ENCODE measurements around the gene KDM2A.
A peak's percentile ranks its signal among the peaks of the same experiment; 100 is the strongest.
"Not testable (repeated sequence)": the region's sequence is repeated elsewhere in the genome, so short reads cannot be mapped to it uniquely, and the experiment has no call there.

The KDM2A gene

DNA sequence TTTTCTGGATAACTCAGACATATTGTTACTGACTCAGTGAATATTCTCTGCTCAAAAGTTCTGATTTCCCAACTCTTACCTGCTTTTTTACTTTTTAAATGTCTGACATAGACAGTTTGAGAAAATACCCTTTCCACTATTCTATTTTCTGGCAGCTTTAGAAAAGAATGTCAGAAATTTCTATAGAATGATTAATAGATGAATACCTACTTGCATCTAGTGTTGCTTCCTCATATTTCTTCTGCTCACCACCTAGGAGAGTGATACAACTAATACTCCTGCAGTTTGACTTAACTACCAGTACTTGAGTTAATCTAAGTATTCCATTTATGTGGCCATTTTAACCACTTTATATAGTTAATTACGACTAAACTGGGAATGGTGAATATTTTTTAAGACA, 55.2 kb downstream of the KDM2A start:
- DNase-seq, result no peak

DNA sequence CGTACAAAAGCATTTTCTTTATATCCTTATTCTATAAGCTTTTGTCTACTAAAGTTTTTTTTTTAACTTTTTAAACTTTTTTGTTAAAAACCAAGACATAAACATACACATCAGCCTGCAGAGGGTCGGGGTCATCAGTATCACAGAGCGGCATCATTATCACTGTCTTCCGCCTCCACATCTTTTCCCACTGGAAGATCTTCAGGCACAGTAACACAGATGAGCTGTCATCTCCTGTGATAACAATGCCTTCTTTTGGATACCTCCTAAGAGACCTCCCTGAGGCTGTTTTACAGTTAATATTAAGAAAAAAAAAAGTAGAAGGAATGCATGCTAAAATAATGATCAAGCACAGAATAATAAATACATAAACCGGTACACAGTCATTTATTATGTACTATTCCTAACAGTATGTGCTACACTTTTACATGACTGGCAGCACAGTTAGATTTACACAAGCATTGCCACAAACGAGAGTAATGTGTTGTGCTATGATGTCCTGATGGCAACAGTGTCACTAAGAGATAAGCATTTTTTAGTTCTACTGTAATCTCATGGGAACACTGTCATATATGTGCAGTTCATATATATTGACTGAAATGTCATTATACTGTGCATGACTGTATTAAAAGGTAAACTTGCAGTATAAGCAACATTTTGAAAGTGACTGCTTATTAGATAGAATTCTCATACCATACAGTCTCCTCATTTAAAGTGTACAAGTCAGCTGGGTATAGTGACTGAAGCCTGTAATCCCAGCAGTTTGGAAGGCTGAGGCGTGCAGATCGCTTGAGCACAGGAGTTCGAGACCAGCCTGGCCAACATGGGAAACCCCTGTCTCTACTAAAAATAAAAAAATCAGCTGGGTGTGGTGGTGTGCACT, 58.6 kb downstream of the KDM2A start:
- DNase-seq, result no peak

DNA sequence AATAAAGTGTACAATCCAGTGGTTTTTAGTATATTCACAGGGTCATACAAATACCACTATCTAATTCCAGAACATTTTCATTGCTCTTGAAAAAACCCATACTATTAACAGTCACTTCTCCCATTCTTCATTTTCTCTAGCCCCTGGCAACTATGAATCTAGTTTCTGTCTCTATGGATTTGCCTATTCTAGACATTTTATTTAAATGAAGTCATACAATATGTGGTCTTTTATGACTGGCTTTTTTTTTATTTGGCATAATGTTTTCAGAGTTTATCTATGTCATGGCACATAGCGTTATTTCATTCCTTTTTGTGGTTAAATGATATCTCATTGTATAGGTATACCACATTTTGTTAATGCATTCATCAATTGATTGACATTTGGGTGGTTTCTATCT, 59.4 kb downstream of the KDM2A start:
- DNase-seq, result no peak

GRCh38 chr11:67178878-67179277, 59.8 kb downstream of the KDM2A start:
- no peak for DNase-seq

DNA sequence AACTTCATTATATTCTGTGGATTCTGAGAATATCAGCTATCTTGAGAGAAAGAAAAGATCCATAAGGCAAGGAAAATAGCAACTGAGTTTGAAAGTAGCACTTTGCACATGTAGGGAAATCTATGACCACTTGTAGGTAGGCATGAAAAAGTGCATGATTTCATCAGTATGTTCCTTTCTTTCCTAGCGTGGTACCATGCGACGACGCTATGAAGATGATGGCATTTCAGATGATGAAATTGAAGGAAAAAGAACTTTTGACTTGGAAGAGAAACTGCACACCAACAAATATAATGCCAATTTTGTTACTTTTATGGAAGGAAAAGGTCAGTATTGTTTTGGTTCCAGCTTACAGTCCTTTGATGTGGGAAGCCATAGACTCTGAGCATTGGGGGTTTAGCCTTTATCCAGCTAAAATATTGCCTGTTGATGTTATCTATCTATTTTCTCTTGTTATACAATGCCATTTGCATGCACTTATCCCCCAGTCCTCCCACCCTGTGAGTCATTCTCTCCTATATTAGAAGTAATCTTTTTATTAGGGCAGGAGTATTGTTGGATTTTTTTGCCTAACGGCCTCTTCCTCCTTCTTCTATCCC, 60.9 kb downstream of the KDM2A start:
- DNase-seq, result no peak

DNA sequence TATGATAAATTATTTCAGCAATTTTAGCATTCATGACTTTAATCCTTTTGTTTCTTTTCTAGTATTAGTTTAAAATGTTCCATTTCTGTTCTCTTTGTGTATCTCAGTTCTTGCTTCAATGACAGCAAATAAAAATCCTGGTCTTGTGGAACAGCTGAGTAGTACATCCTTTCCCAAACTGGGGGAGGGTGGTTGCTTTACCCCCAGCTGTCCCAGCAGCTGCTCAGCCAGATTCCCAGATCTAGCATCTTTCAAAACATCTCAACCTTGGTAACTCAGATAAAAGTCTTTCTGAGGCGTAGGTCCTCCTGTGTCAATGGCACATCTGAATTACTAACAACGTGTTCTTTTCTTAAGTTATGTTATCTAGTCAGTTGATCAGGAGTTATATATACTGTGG, 75.0 kb downstream of the KDM2A start:
- DNase-seq, result no peak

GRCh38 chr11:67195971-67196456, 77.0 kb downstream of the KDM2A start:
- DNase-seq, result no peak

- no peak for DNase-seq
Measured at GRCh38 chr11:67197606-67198005, 78.5 kb downstream of the KDM2A start.

- DNase-seq, result not testable (repeated sequence)
Measured at GRCh38 chr11:67198781-67199180, 79.7 kb downstream of the KDM2A start.

- DNase-seq, result no peak
Measured at GRCh38 chr11:67199751-67200150, 80.7 kb downstream of the KDM2A start.

DNA sequence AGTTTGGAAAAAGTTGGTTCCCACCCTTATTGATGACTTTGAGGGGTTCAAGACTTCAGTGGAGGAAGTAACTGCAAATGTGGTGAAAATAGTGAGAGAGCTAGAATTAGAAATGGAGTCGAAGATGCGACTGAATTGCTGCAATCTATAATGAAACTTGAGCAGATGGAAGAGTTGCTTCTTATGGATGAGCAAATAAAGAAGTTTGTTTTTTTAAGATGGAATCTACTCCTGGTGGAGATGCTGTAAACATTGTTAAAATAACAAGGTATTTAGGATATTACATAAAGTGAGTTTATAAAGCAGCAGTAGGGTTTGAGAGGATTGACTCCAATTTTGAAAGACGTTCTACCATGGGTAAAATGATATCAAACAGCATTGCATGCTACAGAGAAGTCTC, 83.0 kb downstream of the KDM2A start:
- DNase-seq, result no peak

- DNase-seq, result no peak
Measured at GRCh38 chr11:67204822-67205221, 85.8 kb downstream of the KDM2A start.

- DNase-seq, result not testable (repeated sequence)
Measured at GRCh38 chr11:67209222-67209621, 90.2 kb downstream of the KDM2A start.

DNA sequence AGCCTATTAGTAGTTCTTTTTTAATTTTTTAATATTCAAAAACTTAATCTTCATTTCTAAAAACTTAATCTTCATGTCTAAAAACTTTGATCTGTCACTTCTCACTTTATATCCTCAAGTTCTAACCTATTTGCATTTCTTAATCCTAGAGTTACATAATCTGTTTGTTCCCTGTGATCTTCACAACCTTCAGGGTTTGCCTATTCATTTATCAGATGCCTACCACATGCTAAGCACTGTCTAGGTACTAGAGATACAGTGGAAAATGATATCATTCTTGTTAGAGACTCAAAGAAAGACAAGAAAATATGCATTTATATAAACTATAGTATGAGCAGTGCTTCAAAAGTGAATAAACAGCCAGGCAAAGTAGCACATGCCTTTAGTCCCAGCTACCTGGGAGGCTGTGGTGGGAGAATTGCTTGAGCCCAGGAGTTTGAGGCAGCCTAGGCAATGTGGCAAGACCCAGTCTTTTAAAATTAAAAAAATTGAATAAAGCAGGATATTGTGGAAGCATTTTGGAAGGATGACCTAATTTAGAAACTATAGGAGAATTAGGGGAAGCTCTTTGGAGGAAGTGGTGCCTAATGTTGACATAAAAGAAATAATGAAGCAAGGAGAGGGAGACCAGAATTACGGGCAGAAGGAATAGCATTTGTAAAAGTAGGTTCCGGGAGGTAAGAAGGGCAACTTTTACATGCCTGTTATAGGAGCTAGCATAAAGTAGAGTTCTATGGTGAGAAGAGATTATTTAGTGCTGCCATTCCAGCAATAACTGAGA, 92.8 kb downstream of the KDM2A start:
- DNase-seq, result no peak

DNA sequence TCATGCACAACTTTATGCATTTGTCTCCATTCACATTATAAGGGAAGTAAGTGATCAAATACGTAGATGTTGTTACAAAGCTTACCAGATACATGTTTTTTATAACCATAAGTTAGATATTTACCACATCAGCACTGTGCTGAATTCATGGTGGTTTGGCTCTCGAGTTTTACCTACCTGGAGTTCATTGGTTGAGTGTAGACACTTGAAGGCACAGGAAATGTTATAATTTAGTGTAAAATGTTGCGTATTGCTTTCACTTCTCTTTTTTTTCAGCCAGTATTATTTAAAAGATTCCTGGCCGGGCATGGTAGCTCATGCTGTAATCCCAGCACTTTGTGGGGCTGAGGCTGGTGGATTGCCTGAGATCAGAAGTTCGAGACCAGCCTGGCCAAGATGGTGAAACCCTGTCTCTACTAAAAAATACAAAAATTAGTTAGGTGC, 94.1 kb downstream of the KDM2A start:
- DNase-seq, result no peak

GRCh38 chr11:67227726-67228125, 108.7 kb downstream of the KDM2A start:
- no peak for DNase-seq

GRCh38 chr11:67230406-67230805, 111.3 kb downstream of the KDM2A start:
- peak; percentile 26 for DNase-seq

- no peak for DNase-seq
Measured at GRCh38 chr11:67230886-67231285, 111.8 kb downstream of the KDM2A start.

DNA sequence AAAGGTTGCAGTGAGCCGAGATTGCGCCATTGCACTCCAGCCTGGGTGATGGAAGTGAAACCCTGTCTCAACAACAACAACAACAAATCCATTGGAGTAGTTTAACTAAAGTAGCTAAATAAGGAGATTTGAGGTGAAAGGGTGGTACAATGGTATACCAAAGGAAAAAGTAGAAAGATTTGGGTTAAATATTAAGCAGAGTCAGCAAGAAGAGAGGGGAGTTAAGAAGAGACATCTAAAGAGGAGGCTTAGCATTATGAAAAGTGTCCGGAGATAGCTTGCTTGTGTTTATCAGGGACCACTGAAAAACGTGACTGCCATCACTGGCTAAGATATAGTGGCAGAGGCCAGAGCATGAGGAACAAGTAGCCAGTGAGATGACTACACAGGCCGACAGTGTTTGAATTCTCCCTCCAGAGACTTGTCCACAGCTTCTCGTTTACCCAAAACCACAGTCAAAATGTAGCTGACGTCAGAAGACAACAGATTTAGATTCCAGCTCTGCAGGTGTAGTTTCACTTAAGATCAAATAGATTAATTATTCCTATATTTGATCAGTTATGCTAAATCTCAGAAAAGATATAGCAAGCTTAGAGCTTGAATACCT, 114.6 kb downstream of the KDM2A start:
- DNase-seq, result no peak

DNA sequence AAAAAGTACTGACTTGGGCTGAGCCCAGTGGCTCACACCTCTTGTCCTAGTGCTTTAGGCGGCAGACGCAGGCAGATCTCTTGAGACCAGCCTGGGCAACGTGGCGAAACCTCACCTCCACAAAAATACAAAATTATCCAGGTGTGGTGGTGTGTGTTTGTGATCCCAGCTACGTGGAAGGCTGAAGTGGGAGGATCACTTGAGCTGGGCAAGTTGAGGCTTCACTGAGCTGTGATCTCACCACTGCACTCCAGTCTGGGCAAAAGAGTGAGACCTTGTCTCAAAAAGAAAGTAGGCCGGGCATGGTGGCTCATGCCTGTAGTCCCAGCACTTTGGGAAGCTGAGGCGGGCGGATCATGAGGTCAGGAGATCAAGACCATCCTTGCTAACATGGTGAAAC, 115.5 kb downstream of the KDM2A start:
- DNase-seq, result not testable (repeated sequence)

DNA sequence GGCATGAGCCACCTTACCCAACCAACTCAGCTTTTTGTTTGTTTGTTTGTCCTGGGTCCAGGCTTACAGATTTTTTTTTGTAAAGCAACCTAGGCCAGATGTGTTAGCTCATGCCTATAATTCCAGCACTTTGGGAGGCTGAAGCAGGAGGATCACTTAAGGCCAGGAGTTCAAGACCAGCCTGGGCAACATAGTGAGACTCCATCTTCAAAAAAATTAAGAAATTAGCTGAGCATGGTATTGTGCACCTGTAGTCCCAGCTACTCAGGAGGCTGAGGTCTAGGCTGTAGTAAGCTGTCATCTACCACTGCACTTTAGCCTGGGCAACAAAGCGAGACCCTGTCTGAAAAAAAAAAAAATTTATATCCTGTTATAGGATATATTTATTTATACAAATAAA, 118.5 kb downstream of the KDM2A start:
- no peak for DNase-seq

DNA sequence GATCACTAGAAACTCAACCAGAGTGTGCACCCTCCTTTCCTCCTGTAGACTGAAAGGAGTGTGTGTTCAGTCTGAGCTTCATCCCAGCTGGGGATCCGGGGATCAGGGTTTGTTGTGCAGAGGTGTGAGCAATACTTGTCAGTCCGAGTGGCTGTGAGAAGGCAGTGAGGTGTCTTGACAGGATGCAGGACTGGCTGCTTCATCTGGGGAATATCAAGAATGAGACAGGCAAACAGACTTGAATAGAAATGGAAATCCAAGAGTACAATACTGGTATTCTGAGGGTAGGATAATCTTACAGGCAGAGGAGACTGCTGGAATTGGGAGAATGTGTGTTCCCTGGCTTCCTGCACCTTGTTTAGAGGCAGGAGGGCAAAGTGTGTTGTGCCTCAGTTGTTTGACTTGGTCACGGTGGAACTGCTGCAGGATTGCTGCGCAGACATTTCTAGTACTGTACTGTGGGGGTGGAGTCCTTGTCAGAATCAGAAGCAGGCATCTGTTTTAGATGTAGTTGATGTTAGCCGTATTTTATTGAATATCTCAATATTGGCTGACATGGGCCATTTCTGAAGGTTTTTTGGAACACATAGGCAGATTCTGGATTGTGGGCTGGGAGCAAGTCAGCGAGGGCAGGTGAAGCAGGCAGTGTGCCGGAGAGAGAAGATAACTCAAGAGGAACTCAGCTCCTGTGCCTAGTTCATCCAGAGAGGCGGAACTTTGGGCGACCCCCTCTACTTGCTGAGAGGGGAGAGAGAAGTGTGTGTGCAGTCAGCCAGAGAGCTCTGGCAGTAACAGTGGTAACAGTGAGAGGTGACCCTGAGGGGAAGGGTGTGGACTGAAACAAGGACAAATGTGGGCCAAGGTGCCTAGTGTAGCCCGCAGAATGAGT, 120.1 kb downstream of the KDM2A start:
- peak; percentile 63 for DNase-seq

Measured in DMS53 (cell line).